Panc1 (cell line): ENCODE data around the gene PTGS2. TPM values are rescaled to one million over a fixed set of nuclear protein-coding genes. Genes with fewer than 3 reads are reported as not detected.
"Not testable (repeated sequence)": the region's sequence is repeated elsewhere in the genome, so short reads cannot be mapped to it uniquely, and the experiment has no call there.

Experiments
- ATAC-seq: fragments of 200-7000 bp; cut with Tn5 transposase; 2 replicates; pipeline ENCODE4 v1.9.1; 2020; ENCODE audit warnings: mild to moderate bottlenecking, moderate library complexity
- BruUV-seq: library from RNA; stranded (reverse); fragments of 400-500 nt; replicated peaks from 2 replicates; lab custom pipeline; 2021; lab: Mats Ljungman, UMichigan
- CTCF ChIA-PET: fragments of 300-600 bp; sonication (Branson Sonifier 250); formaldehyde crosslinking; loops from one replicate; lab custom pipeline; 2022; ENCODE audit warnings: antibody characterized with exemption; lab: Charles Lee
- POLR2A ChIA-PET: fragments of 300-600 bp; sonication (Branson Sonifier 250); formaldehyde crosslinking; loops from one replicate; lab custom pipeline; 2022; ENCODE audit warnings: antibody characterized with exemption; lab: Charles Lee
- DNase-seq: peaks from one replicate; pipeline ENCODE4 v3.0.0-alpha.2; 2010; ENCODE audit warnings: low read depth, low spot score
- H3K27ac ChIP-seq: 2 replicates; pipeline ENCODE4 v1.5.1; 2011; ENCODE audit warnings: mild to moderate bottlenecking, low read length, inconsistent platforms
- H3K27me3 ChIP-seq: fragments of 200-500 bp; sonication (Bioruptor generic); 2 replicates; pipeline ENCODE4 v1.6.0; 2014; ENCODE audit warnings: low read length, inconsistent platforms; ENCODE audit not compliant: control insufficient read depth, insufficient read depth
- H3K36me3 ChIP-seq: fragments of 200-500 bp; sonication (Bioruptor generic); 2 replicates; pipeline ENCODE4 v1.5.1; 2014; ENCODE audit warnings: inconsistent platforms, mild to moderate bottlenecking, low read length, moderate library complexity; ENCODE audit not compliant: control insufficient read depth, insufficient read depth
- H3K4me1 ChIP-seq: 2 replicates; pipeline ENCODE4 v1.5.1; 2011; ENCODE audit warnings: inconsistent platforms, mild to moderate bottlenecking, low read length, moderate library complexity; ENCODE audit not compliant: control insufficient read depth, insufficient read depth
- H3K4me3 ChIP-seq, 2 experiments: 2 replicates each; pipeline ENCODE4 v1.5.1; 2011 to 2012; ENCODE audit warnings: low read depth in 2 of 2, low read length in 2 of 2, mild to moderate bottlenecking in 2 of 2, inconsistent platforms in 1 of 2, moderate library complexity in 1 of 2
- H3K9me3 ChIP-seq: fragments of 200-500 bp; sonication (Bioruptor generic); 2 replicates; pipeline ENCODE4 v1.5.1; 2014; ENCODE audit warnings: low read depth, mild to moderate bottlenecking, inconsistent platforms, low read length, moderate library complexity; ENCODE audit not compliant: control insufficient read depth, insufficient read depth
- CTCF ChIP-seq: fragments of 450-650 bp; IDR thresholded peaks from 2 replicates; pipeline ENCODE4 v1.5.1; 2017; ENCODE audit warnings: mild to moderate bottlenecking
- POLR2AphosphoS5 ChIP-seq: IDR thresholded peaks from 2 replicates; pipeline ENCODE4 v1.6.1; 2012; ENCODE audit warnings: mild to moderate bottlenecking, low read depth, low read length, moderate library complexity
- SIN3A ChIP-seq: IDR thresholded peaks from 2 replicates; pipeline ENCODE4 v1.6.1; 2012; ENCODE audit warnings: low read depth, mild to moderate bottlenecking, low read length, moderate library complexity, borderline replicate concordance; ENCODE audit not compliant: insufficient read depth
- TCF7L2 ChIP-seq: IDR thresholded peaks from 2 replicates; pipeline ENCODE4 v1.6.1; 2011; ENCODE audit warnings: mild to moderate bottlenecking, low read depth, low read length, inconsistent platforms
- in situ Hi-C: cut with HindIII; loops from 2 replicates; pipeline ENCODE4 v1.10.0; 2016; ENCODE audit warnings: low sequenced_read_pairs, low pct_unique_long_range_greater_than_20kb
- intact Hi-C: fragments of 100-400 bp; cut with micrococcal nuclease; formaldehyde crosslinking; loops from one replicate; pipeline ENCODE4 v1.10.0; 2022; ENCODE audit not compliant: unreplicated experiment
- total RNA-seq: library from RNA; stranded (reverse); gene quantifications from one replicate; pipeline ENCODE4 v1.2.1, GENCODE V29; 2021; ENCODE audit not compliant: unreplicated experiment
- TF ChIP-seq, protein P1 (sequence below), 2 experiments: IDR thresholded peaks; 2 replicates each; pipeline ENCODE4 v1.6.1; 2011 to 2012; ENCODE audit warnings: low read depth in 2 of 2, control low read depth in 1 of 2, low read length in 1 of 2, mild to moderate bottlenecking in 1 of 2, moderate library complexity in 1 of 2; ENCODE audit not compliant: insufficient read depth in 1 of 2

Gene PTGS2
- total RNA-seq, 1 experiment from 2014 or later: not detected

DNA sequence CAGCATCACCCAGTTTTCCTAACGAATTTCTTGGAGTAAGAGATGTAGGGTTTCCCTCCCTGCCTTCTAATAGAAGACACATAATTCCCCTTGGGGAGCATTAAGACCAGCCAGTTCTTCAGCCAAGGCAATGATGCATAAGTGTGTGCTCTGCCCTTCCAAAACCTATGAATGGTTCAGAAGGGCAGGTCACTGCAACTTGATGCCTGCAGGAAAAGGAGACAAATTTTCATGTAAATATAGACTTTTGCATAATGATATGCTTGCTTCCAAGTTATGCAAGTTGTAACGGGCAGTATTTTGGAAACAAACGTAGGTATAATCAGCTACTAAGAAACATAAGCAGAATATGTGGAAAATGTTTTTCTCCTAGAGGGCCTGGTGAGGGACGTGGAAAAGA, 31.6 kb downstream of the PTGS2 start:
- intact Hi-C loops: no loop called here
- ATAC-seq (no peak), DNase-seq (no peak)
- Histone ChIP-seq H3K4me1 (no peaks in the 10 kb centered on the region), H3K9me3 (no peaks in the 10 kb centered on the region), H3K4me3 (no peak overlapping the region), H3K36me3 (no peaks in the 10 kb centered on the region), H3K27me3 (no peaks in the 10 kb centered on the region), H3K27ac (no peak overlapping the region)
- TF ChIP-seq SIN3A (no peak), POLR2AphosphoS5 (no peak), CTCF (no peak), TCF7L2 (no peak)
- TF ChIP-seq, protein P1, sequence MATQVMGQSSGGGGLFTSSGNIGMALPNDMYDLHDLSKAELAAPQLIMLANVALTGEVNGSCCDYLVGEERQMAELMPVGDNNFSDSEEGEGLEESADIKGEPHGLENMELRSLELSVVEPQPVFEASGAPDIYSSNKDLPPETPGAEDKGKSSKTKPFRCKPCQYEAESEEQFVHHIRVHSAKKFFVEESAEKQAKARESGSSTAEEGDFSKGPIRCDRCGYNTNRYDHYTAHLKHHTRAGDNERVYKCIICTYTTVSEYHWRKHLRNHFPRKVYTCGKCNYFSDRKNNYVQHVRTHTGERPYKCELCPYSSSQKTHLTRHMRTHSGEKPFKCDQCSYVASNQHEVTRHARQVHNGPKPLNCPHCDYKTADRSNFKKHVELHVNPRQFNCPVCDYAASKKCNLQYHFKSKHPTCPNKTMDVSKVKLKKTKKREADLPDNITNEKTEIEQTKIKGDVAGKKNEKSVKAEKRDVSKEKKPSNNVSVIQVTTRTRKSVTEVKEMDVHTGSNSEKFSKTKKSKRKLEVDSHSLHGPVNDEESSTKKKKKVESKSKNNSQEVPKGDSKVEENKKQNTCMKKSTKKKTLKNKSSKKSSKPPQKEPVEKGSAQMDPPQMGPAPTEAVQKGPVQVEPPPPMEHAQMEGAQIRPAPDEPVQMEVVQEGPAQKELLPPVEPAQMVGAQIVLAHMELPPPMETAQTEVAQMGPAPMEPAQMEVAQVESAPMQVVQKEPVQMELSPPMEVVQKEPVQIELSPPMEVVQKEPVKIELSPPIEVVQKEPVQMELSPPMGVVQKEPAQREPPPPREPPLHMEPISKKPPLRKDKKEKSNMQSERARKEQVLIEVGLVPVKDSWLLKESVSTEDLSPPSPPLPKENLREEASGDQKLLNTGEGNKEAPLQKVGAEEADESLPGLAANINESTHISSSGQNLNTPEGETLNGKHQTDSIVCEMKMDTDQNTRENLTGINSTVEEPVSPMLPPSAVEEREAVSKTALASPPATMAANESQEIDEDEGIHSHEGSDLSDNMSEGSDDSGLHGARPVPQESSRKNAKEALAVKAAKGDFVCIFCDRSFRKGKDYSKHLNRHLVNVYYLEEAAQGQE (IDR thresholded peaks at IDR 0.05; ENCODE audit: insufficient read depth in 1 of 2, low read depth in 2 of 2, low read length in 1 of 2): no peak
- in situ Hi-C loops: no loop called here
- ChIA-PET POLR2A (no interaction called here), CTCF (no interaction called here)
- BruUV-seq: no TSS peak

DNA sequence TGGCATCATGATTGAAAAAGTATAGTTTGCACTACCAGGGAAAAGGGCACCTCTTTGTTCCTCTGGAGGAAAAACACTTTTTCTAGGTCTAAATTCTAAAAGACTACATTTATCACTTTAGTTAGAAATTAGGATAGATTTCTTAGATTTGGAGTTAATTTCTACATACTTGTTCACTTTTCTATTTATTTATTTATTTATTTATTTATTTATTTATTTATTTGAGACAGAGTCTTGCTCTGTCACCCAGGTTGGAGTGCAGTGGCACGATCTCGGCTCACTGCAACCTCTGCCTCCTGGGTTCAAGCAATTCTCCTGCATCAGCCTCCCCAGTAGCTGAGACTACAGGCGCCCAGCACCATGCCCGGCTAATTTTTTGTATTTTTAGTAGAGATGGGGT, 32.2 kb downstream of the PTGS2 start:
- intact Hi-C loops, H3K36me3 ChIP-seq, H3K27me3 ChIP-seq, H3K4me3 ChIP-seq, CTCF ChIA-PET, ATAC-seq, BruUV-seq, in situ Hi-C loops, H3K4me1 ChIP-seq, H3K9me3 ChIP-seq, DNase-seq, POLR2A ChIA-PET, H3K27ac ChIP-seq: not testable (repeated sequence)

GRCh38 chr1:186643614-186644013, 36.6 kb downstream of the PTGS2 start:
- TF ChIP-seq TCF7L2 (no peak), CTCF (no peak), POLR2AphosphoS5 (no peak)
- TF ChIP-seq, protein P1 (IDR thresholded peaks at IDR 0.05; ENCODE audit: insufficient read depth in 1 of 2, low read depth in 2 of 2, low read length in 1 of 2): no peak
- Histone ChIP-seq H3K4me3 (no peak overlapping the region), H3K9me3 (no peaks in the 10 kb centered on the region), H3K4me1 (no peaks in the 10 kb centered on the region), H3K36me3 (no peaks in the 10 kb centered on the region), H3K27me3 (no peaks in the 10 kb centered on the region), H3K27ac (no peak overlapping the region)
- no peak for DNase-seq
- ATAC-seq: no peak
- CTCF ChIA-PET: no interaction called here
- in situ Hi-C loops (no loop called here), intact Hi-C loops (no loop called here)
- no TSS peak for BruUV-seq
- POLR2A ChIA-PET: no interaction called here

DNA sequence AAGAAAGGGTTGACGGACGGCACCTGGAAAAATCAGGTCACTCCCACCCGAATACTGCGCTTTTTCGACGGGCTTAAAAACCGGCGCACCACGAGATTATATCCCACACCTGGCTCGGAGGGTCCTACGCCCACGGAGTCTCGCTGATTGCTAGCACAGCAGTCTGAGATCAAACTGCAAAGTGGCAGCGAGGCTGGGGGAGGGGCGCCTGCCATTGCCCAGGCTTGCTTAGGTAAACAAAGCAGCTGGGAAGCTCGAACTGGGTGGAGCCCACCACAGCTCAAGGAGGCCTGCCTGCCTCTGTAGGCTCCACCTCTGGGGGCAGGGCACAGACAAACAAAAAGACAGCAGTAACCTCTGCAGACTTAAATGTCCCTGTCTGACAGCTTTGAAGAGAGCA, 42.7 kb downstream of the PTGS2 start:
- H3K4me1 ChIP-seq, H3K36me3 ChIP-seq, BruUV-seq, in situ Hi-C loops, intact Hi-C loops, POLR2A ChIA-PET, H3K27me3 ChIP-seq, ATAC-seq, H3K9me3 ChIP-seq, DNase-seq, H3K27ac ChIP-seq, CTCF ChIA-PET: not testable (repeated sequence)
- H3K4me3 ChIP-seq: peak overlapping the region in 1 of 2 experiments; percentile 16; a peak in 2 of 4 replicates
